GM12878 (cell line): Measurements from ENCODE around the gene SCAI.

Source experiments
- CEBPB ChIP-seq, 2 experiments: fragments of 150-350 bp in 1 of 2; IDR thresholded peaks; 2 replicates each; pipeline ENCODE4 v1.6.1; 2012 to 2014; ENCODE audit warnings: low read depth in 2 of 2, low read length in 2 of 2, borderline replicate concordance in 1 of 2, inconsistent platforms in 1 of 2
- CTCF ChIP-seq, 3 experiments: IDR thresholded peaks in 2 of 3; conservative IDR thresholded peaks in 1 of 3; 2 replicates each; pipeline ENCODE4 v1.5.1; 2011; ENCODE audit warnings: low read depth in 3 of 3, low read length in 3 of 3, mild to moderate bottlenecking in 3 of 3, control low read depth in 2 of 3, moderate library complexity in 2 of 3, inconsistent platforms in 1 of 3, mixed read lengths in 1 of 3; ENCODE audit not compliant: control insufficient read depth in 2 of 3, insufficient read depth in 1 of 3; ENCODE audit errors: extremely low read depth in 1 of 3
- E4F1 ChIP-seq: fragments of 450-650 bp; IDR thresholded peaks from 2 replicates; pipeline ENCODE4 v1.6.1; 2018; ENCODE audit warnings: borderline replicate concordance, mild to moderate bottlenecking; ENCODE audit not compliant: partially characterized antibody
- EGR1 ChIP-seq, 2 experiments: IDR thresholded peaks; 1 replicate in 1 of 2; 2 replicates in 1 of 2; pipeline ENCODE4 v1.6.1; 2011 to 2012; ENCODE audit warnings: low read depth in 2 of 2, low read length in 2 of 2, borderline replicate concordance in 1 of 2, mild to moderate bottlenecking in 1 of 2, moderate library complexity in 1 of 2
- KDM1A ChIP-seq: fragments of 200-600 bp; sonication (generic); IDR thresholded peaks from 2 replicates; pipeline ENCODE4 v1.6.1; 2016; ENCODE audit warnings: borderline replicate concordance
- NFXL1 ChIP-seq: fragments of 450-650 bp; IDR thresholded peaks from 2 replicates; pipeline ENCODE4 v1.6.1; 2017; ENCODE audit warnings: antibody characterized with exemption, mild to moderate bottlenecking, borderline replicate concordance
- POLR2A ChIP-seq: IDR thresholded peaks from 2 replicates; pipeline ENCODE4 v1.6.1; 2011; ENCODE audit warnings: low read depth, mild to moderate bottlenecking, low read length
- POLR2AphosphoS5 ChIP-seq: IDR thresholded peaks from 2 replicates; pipeline ENCODE4 v1.6.1; 2011; ENCODE audit warnings: mild to moderate bottlenecking, low read length, inconsistent platforms
- PRDM15 ChIP-seq: fragments of 450-650 bp; formaldehyde crosslinking; IDR thresholded peaks from 2 replicates; pipeline ENCODE4 v1.4.0; 2020; ENCODE audit warnings: mild to moderate bottlenecking, moderate library complexity
- RAD51 ChIP-seq: fragments of 450-650 bp; IDR thresholded peaks from 2 replicates; pipeline ENCODE4 v1.6.1; 2016; ENCODE audit warnings: moderate library complexity, mild to moderate bottlenecking, inconsistent platforms
- SP1 ChIP-seq: IDR thresholded peaks from one replicate; pipeline ENCODE4 v1.6.1; 2011; ENCODE audit warnings: low read depth, low read length
- SRF ChIP-seq, 2 experiments: IDR thresholded peaks; 2 replicates each; pipeline ENCODE4 v1.6.1; 2011; ENCODE audit warnings: low read depth in 2 of 2, low read length in 2 of 2, mild to moderate bottlenecking in 1 of 2, moderate library complexity in 1 of 2

GRCh38 chr9:124947727-124948391 is 195.5 kb downstream of the SCAI start:
- TF ChIP-seq EGR1 (IDR thresholded peaks at IDR 0.05; ENCODE audit: borderline replicate concordance in 1 of 2, low read depth in 2 of 2, low read length in 2 of 2) (no peak), CTCF (IDR thresholded peaks at IDR 0.05 in 2 of 3, conservative IDR thresholded peaks at IDR 0.05 in 1 of 3; ENCODE audit: control insufficient read depth in 2 of 3, extremely low read depth in 1 of 3, insufficient read depth in 1 of 3, low read depth in 3 of 3, low read length in 3 of 3) (no peak), SRF (IDR thresholded peaks at IDR 0.05; ENCODE audit: low read depth in 2 of 2, low read length in 2 of 2) (no peak), POLR2AphosphoS5 (no peak), CEBPB (IDR thresholded peaks at IDR 0.05; ENCODE audit: borderline replicate concordance in 1 of 2, low read depth in 2 of 2, low read length in 2 of 2) (no peak), POLR2A (no peak), KDM1A (no peak), E4F1 (no peak), RAD51 (no peak), NFXL1 (no peak), SP1 (no peak), PRDM15 (CRISPR knock-in tag) (no peak)
